ENCODE results near the gene PDZD8. TPM values are rescaled to one million over a fixed set of nuclear protein-coding genes. Genes with fewer than 3 reads are reported as not detected.

PDZD8 gene
- total RNA-seq, 4 donors from 2014 or later = 29.6 to 60.1 (median 42.4) TPM

DNA sequence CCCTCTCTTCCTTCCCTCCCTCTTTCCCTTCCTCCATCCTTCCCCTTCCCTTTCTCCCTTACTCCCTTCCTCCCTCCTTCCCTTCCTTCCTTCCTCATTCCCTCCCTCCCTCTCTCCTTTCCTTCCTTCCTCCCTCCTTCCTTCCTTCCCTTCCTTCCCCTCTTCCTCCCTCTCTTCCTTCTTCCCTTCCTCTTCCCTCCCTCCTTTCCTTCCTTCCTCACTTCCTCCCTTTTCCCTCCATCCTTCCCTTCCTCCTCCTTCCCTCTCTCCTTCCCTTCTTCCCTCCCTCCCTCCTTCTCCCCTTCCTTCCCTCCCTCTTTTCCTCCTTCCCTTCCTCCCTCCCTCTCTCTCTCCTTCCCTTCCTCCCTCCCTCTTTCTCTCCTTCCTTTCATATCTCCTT is 147.0 kb downstream of the PDZD8 start:
- DNase-seq (ENCODE audit: low spot score) (no peak), ATAC-seq (ENCODE audit: low FRiP score) (no peak)
- TF ChIP-seq, protein P1, sequence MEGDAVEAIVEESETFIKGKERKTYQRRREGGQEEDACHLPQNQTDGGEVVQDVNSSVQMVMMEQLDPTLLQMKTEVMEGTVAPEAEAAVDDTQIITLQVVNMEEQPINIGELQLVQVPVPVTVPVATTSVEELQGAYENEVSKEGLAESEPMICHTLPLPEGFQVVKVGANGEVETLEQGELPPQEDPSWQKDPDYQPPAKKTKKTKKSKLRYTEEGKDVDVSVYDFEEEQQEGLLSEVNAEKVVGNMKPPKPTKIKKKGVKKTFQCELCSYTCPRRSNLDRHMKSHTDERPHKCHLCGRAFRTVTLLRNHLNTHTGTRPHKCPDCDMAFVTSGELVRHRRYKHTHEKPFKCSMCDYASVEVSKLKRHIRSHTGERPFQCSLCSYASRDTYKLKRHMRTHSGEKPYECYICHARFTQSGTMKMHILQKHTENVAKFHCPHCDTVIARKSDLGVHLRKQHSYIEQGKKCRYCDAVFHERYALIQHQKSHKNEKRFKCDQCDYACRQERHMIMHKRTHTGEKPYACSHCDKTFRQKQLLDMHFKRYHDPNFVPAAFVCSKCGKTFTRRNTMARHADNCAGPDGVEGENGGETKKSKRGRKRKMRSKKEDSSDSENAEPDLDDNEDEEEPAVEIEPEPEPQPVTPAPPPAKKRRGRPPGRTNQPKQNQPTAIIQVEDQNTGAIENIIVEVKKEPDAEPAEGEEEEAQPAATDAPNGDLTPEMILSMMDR (IDR thresholded peaks at IDR 0.05) = no peak

Other genes starting within 250 kb of the PDZD8 start
- not detected for gene VAX1, start 237.2 kb downstream of the PDZD8 start, total RNA-seq
- gene KCNK18, start 178.0 kb downstream of the PDZD8 start, total RNA-seq = not detected
- 1 to 10 TPM in 1 of 4 donors, under 1 TPM in 2, not detected in 1; 0.60 to 1.7 (median 0.93) TPM for gene SLC18A2, start 134.3 kb downstream of the PDZD8 start, total RNA-seq
- under 1 TPM in 2 of 4 donors, not detected in 2; 0.25 to 0.28 TPM for gene EMX2, start 167.3 kb upstream of the PDZD8 start, total RNA-seq

All from omental fat pad (tissue), 4 donors.